Transverse colon (tissue), 4 donors: ENCODE results near the gene ALKBH5.

Source experiments
- EP300 ChIP-seq: sonication (generic); formaldehyde crosslinking; IDR thresholded peaks from one replicate; pipeline ENCODE4 v1.6.1; 2017; ENCODE audit warnings: antibody characterized with exemption, low read depth
- POLR2A ChIP-seq: fragments of 450-650 bp; IDR thresholded peaks from one replicate; pipeline ENCODE4 v1.6.1; 2016; ENCODE audit warnings: antibody characterized with exemption, mild to moderate bottlenecking, moderate library complexity
- POLR2AphosphoS5 ChIP-seq, 3 donors: sonication (generic); formaldehyde crosslinking; IDR thresholded peaks; one replicate each; pipeline ENCODE4 v1.6.1; 2016; ENCODE audit warnings: antibody characterized with exemption in 3 of 3
- TF ChIP-seq, protein P1 (sequence below), 5 experiments: fragments of 200-600 bp in 3 of 5; fragments of 450-650 bp in 2 of 5; sonication (generic) in 3 of 5; IDR thresholded peaks; 1 replicate in 2 of 5; 2 replicates in 3 of 5; pipeline ENCODE4 v1.5.1; 2016 to 2017; ENCODE audit warnings: antibody characterized with exemption in 5 of 5, inconsistent platforms in 3 of 5, mild to moderate bottlenecking in 2 of 5, moderate library complexity in 1 of 5

DNA sequence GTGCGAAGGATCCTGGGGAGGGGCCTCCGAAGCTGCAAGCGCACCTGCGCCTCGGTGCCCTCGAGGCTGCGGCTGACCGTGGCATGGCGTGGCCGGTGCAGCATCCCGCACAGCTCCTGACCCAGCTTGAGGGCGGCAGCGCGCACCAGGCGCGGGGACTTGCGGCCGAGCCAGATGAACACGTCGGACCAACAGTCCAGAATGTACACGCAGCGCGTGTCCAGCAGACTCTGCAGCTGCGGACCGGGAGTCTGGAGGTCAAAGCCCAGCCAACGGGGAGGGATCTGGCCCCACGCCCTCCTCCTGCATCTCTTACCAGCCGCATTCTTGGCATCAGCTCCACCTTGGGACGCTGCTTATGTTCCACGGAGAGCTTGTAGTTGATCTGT, 64.0 kb downstream of the ALKBH5 start:
- TF ChIP-seq, protein P1, sequence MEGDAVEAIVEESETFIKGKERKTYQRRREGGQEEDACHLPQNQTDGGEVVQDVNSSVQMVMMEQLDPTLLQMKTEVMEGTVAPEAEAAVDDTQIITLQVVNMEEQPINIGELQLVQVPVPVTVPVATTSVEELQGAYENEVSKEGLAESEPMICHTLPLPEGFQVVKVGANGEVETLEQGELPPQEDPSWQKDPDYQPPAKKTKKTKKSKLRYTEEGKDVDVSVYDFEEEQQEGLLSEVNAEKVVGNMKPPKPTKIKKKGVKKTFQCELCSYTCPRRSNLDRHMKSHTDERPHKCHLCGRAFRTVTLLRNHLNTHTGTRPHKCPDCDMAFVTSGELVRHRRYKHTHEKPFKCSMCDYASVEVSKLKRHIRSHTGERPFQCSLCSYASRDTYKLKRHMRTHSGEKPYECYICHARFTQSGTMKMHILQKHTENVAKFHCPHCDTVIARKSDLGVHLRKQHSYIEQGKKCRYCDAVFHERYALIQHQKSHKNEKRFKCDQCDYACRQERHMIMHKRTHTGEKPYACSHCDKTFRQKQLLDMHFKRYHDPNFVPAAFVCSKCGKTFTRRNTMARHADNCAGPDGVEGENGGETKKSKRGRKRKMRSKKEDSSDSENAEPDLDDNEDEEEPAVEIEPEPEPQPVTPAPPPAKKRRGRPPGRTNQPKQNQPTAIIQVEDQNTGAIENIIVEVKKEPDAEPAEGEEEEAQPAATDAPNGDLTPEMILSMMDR (IDR thresholded peaks at IDR 0.05) = no peak
- TF ChIP-seq POLR2AphosphoS5 (IDR thresholded peaks at IDR 0.05) = no peak
- no peak for TF ChIP-seq POLR2A
- TF ChIP-seq EP300 = no peak
